SK-N-DZ (cell line): ENCODE data around the gene LRRC70.
"Not testable (repeated sequence)": the region's sequence is repeated elsewhere in the genome, so short reads cannot be mapped to it uniquely, and the experiment has no call there.

Source experiments
- DNase-seq: peaks from one replicate; pipeline ENCODE4 v3.0.0-alpha.2; 2015; ENCODE audit warnings: low spot score

LRRC70 gene

GRCh38 chr5:62606878-62607277 lies 28.3 kb downstream of the LRRC70 start:
- no peak for DNase-seq

- no peak for DNase-seq
Measured at GRCh38 chr5:62607615-62608014, 29.0 kb downstream of the LRRC70 start.

- no peak for DNase-seq
Measured at GRCh38 chr5:62608529-62609511, 30.2 kb downstream of the LRRC70 start.

GRCh38 chr5:62614355-62614754 lies 35.7 kb downstream of the LRRC70 start:
- no peak for DNase-seq

- no peak for DNase-seq
Measured at GRCh38 chr5:62616615-62617277, 38.1 kb downstream of the LRRC70 start.

- no peak for DNase-seq
Measured at GRCh38 chr5:62617943-62618342, 39.3 kb downstream of the LRRC70 start.

- no peak for DNase-seq
Measured at GRCh38 chr5:62620761-62621160, 42.1 kb downstream of the LRRC70 start.

- DNase-seq, result no peak
Measured at GRCh38 chr5:62621280-62621679, 42.7 kb downstream of the LRRC70 start.

GRCh38 chr5:62623271-62623670 lies 44.7 kb downstream of the LRRC70 start:
- no peak for DNase-seq

GRCh38 chr5:62624436-62624835 lies 45.8 kb downstream of the LRRC70 start:
- DNase-seq, result not testable (repeated sequence)

- DNase-seq, result no peak
Measured at GRCh38 chr5:62626534-62626933, 47.9 kb downstream of the LRRC70 start.

- DNase-seq, result no peak
Measured at GRCh38 chr5:62627121-62627520, 48.5 kb downstream of the LRRC70 start.

- no peak for DNase-seq
Measured at GRCh38 chr5:62627901-62628300, 49.3 kb downstream of the LRRC70 start.
